ENCODE results near the gene SBF2.

The SBF2 gene

GRCh38 chr11:9804419-9804902, 489.6 kb downstream of the SBF2 start:
- no peaks in the 10 kb centered on the region for H4K20me1 ChIP-seq (ENCODE audit: control insufficient read depth, insufficient read depth, low read depth, low read length)
- H3K27ac ChIP-seq (ENCODE audit: low read depth, low read length): no peak overlapping the region
- no peaks in the 10 kb centered on the region for H3K9me2 ChIP-seq (replicated peaks; ENCODE audit: control insufficient read depth, low read length)
- peaks cover 12% of the 10 kb centered on the region for H3K4me1 ChIP-seq (ENCODE audit: control insufficient read depth, low read length)
- no peaks in the 10 kb centered on the region for H3F3A ChIP-seq (ENCODE audit: control insufficient read depth, insufficient read depth)
- no peaks in the 10 kb centered on the region for H3K36me3 ChIP-seq (ENCODE audit: control insufficient read depth, low read length)
- no peaks in the 10 kb centered on the region for H3K27me3 ChIP-seq (ENCODE audit: control insufficient read depth, low read length)
- no peak for TF ChIP-seq EZH2phosphoT487 (IDR thresholded peaks at IDR 0.05; ENCODE audit: borderline replicate concordance, low read length)
- TF ChIP-seq CTCF (IDR thresholded peaks at IDR 0.05; ENCODE audit: low read depth, low read length, poor library complexity, severe bottlenecking): no peak
- H3K4me3 ChIP-seq (ENCODE audit: low read length): no peak overlapping the region
- H3K4me2 ChIP-seq (ENCODE audit: low read length): no peak overlapping the region
- H3K79me2 ChIP-seq (ENCODE audit: control insufficient read depth, low read length): no peaks in the 10 kb centered on the region
- no peaks in the 10 kb centered on the region for H3K9me3 ChIP-seq (ENCODE audit: control insufficient read depth, insufficient read depth, low read length)

GRCh38 chr11:9803685-9804418, 490.2 kb downstream of the SBF2 start:
- Histone ChIP-seq H3K9me2 (replicated peaks; ENCODE audit: control insufficient read depth, low read length) (no peaks in the 10 kb centered on the region), H4K20me1 (ENCODE audit: control insufficient read depth, insufficient read depth, low read depth, low read length) (no peaks in the 10 kb centered on the region), H3K79me2 (ENCODE audit: control insufficient read depth, low read length) (no peaks in the 10 kb centered on the region), H3K9me3 (ENCODE audit: control insufficient read depth, insufficient read depth, low read length) (no peaks in the 10 kb centered on the region), H3K4me1 (ENCODE audit: control insufficient read depth, low read length) (peaks cover 12% of the 10 kb centered on the region), H3K27me3 (ENCODE audit: control insufficient read depth, low read length) (no peaks in the 10 kb centered on the region), H3F3A (ENCODE audit: control insufficient read depth, insufficient read depth) (no peaks in the 10 kb centered on the region), H3K27ac (ENCODE audit: low read depth, low read length) (no peak overlapping the region), H3K36me3 (ENCODE audit: control insufficient read depth, low read length) (no peaks in the 10 kb centered on the region), H3K4me3 (ENCODE audit: low read length) (no peak overlapping the region), H3K4me2 (ENCODE audit: low read length) (no peak overlapping the region)
- TF ChIP-seq EZH2phosphoT487 (IDR thresholded peaks at IDR 0.05; ENCODE audit: borderline replicate concordance, low read length) (no peak), CTCF (IDR thresholded peaks at IDR 0.05; ENCODE audit: low read depth, low read length, poor library complexity, severe bottlenecking) (no peak)

GRCh38 chr11:9802291-9802861, 491.6 kb downstream of the SBF2 start:
- Histone ChIP-seq H3K4me3 (ENCODE audit: low read length) (no peak overlapping the region), H3K79me2 (ENCODE audit: control insufficient read depth, low read length) (no peaks in the 10 kb centered on the region), H3F3A (ENCODE audit: control insufficient read depth, insufficient read depth) (no peaks in the 10 kb centered on the region), H3K9me2 (replicated peaks; ENCODE audit: control insufficient read depth, low read length) (no peaks in the 10 kb centered on the region), H3K4me1 (ENCODE audit: control insufficient read depth, low read length) (peaks cover 12% of the 10 kb centered on the region), H3K4me2 (ENCODE audit: low read length) (peak overlapping the region; percentile 0; the same call in 1 of the 2 replicates), H3K9me3 (ENCODE audit: control insufficient read depth, insufficient read depth, low read length) (no peaks in the 10 kb centered on the region), H3K27ac (ENCODE audit: low read depth, low read length) (no peak overlapping the region), H3K36me3 (ENCODE audit: control insufficient read depth, low read length) (no peaks in the 10 kb centered on the region), H4K20me1 (ENCODE audit: control insufficient read depth, insufficient read depth, low read depth, low read length) (no peaks in the 10 kb centered on the region), H3K27me3 (ENCODE audit: control insufficient read depth, low read length) (no peaks in the 10 kb centered on the region)
- no peak for TF ChIP-seq EZH2phosphoT487 (IDR thresholded peaks at IDR 0.05; ENCODE audit: borderline replicate concordance, low read length)
- no peak for TF ChIP-seq CTCF (IDR thresholded peaks at IDR 0.05; ENCODE audit: low read depth, low read length, poor library complexity, severe bottlenecking)
